Ishikawa (cell line): ENCODE results near the gene ASS1.

ENCODE experiments used
- FOXM1 ChIP-seq: IDR thresholded peaks from 2 replicates; pipeline ENCODE4 v1.6.1; 2012; ENCODE audit warnings: low read depth, borderline replicate concordance
- MAX ChIP-seq: IDR thresholded peaks from 2 replicates; pipeline ENCODE4 v1.6.1; 2012
- REST ChIP-seq: IDR thresholded peaks from 2 replicates; pipeline ENCODE4 v1.6.1; 2012; ENCODE audit warnings: low read depth, mild to moderate bottlenecking
- TAF1 ChIP-seq: IDR thresholded peaks from 2 replicates; pipeline ENCODE4 v1.6.1; 2012; ENCODE audit warnings: low read depth, mild to moderate bottlenecking
- TEAD4 ChIP-seq: IDR thresholded peaks from 2 replicates; pipeline ENCODE4 v1.6.1; 2012
- YY1 ChIP-seq: IDR thresholded peaks from 2 replicates; pipeline ENCODE4 v1.6.1; 2012; ENCODE audit warnings: low read depth
- ZBTB7A ChIP-seq: IDR thresholded peaks from 2 replicates; pipeline ENCODE4 v1.6.1; 2012; ENCODE audit warnings: low read depth

DNA sequence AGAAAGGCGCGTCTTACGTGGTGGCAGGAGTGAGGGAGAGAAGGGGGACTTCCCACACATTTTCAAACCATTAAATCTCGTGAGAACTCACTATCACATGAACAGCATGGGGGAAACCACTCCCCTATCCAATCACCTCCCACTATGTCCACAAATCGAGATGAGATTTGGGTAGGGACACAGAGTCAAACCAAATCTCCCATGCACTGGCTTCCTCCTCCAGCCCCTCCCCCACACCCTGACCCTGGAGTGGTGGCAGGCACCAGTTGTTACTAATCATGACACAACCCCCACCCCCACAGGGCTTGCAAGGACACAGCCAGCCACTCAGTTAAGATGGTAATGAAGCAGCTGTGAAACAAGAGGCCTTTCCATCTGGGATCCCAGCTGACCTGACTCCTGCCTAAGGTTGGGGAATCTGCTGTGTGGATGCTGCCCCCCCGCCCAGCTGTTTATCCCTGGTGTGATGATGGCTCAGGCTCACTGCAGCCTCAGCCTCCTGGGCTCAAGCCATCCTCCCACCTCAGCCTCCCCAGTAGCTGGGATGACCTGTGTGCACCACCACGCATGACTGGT is 77.6 kb downstream of the ASS1 start:
- no peak for TF ChIP-seq ZBTB7A
- no peak for TF ChIP-seq FOXM1
- no peak for TF ChIP-seq REST
- TF ChIP-seq TEAD4, result no peak
- TF ChIP-seq MAX, result no peak
- no peak for TF ChIP-seq YY1
- no peak for TF ChIP-seq TAF1
